SH-SY5Y (cell line): ENCODE results near the gene DNMT3A.

Experiments
- GATA2 ChIP-seq: IDR thresholded peaks from 2 replicates; pipeline ENCODE4 v1.6.1; 2011; ENCODE audit warnings: mild to moderate bottlenecking, low read depth, low read length
- GATA3 ChIP-seq: IDR thresholded peaks from 2 replicates; pipeline ENCODE4 v1.6.1; 2011; ENCODE audit warnings: low read depth, mild to moderate bottlenecking, low read length, moderate library complexity

DNA sequence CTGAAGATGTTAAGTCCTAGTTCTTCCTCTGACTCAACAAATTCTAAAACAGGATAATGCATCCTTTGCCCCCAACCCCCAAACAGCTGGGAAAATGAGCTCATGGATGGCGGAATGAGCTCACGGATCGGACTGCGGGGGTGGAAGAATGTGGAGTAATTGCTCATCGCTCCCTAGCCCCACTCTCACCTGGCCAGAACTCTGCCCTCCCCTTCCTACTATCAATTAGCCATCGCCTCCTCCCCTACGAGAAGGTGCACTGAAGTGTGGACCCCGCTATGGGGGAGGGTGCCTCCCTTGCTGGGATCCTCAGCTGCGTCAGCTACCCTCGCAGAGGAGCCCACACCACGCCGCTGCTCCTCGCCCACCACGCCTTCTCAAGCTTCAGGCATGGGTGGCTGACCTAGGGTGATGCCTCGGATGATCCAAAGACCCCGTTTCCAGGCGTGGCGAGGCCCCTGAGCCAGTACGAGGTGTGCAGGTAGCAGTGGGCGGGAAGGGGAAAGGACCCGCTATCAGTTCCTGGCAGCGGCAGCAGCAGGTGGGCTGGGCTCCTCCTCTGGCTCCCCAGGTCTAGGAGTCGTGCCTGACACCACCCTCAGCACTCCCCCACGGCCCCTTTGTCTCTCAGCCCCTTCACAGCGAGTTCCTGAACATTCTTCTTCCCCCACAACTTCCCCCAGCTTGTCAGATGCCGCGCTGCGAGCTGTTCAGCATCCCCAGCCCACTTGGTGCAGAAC lies 91.2 kb downstream of the DNMT3A start:
- TF ChIP-seq GATA2: no peak
- TF ChIP-seq GATA3: no peak
